Measurements from ENCODE around the gene CDYL2. TPM values are rescaled to one million over a fixed set of nuclear protein-coding genes. Genes with fewer than 3 reads are reported as not detected.

The CDYL2 gene
- total and polyA plus RNA-seq, 8 donors = 4.6 to 16.0 (median 5.7) TPM

DNA sequence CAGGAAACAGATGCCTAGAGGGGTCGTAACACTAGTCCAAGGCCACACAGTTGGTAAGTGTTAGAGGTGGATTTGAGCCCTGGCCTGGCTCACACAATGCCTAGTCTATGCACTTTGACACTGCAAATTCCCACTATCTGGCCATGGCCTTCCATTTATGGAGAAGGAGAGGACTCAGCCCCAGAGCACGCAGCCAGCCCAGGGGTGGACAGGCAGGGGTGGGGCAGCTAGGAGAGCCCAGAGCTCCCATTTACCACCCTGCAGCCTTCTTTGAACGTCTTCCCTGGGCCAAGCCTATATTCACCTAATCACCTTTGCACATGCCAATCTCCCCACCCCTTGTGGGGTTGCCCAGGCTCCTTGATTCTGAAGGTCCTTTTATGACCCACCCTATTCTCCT lies 182.4 kb downstream of the CDYL2 start:
- Histone ChIP-seq H3K4me1 (no peaks in the 10 kb centered on the region), H3K36me3 (peaks cover 0 to 27% of the 10 kb centered on the region in 2 donors), H3K27me3 (no peaks in the 10 kb centered on the region), H3K27ac (no peak overlapping the region), H3K9me3 (peaks cover 0 to 4% of the 10 kb centered on the region in 2 donors), H3K4me3 (no peak overlapping the region)
- intact Hi-C loops (cut with DNase I) = no loop called here
- no peak for ATAC-seq
- DNase-seq = no peak
- TF ChIP-seq, protein P1, sequence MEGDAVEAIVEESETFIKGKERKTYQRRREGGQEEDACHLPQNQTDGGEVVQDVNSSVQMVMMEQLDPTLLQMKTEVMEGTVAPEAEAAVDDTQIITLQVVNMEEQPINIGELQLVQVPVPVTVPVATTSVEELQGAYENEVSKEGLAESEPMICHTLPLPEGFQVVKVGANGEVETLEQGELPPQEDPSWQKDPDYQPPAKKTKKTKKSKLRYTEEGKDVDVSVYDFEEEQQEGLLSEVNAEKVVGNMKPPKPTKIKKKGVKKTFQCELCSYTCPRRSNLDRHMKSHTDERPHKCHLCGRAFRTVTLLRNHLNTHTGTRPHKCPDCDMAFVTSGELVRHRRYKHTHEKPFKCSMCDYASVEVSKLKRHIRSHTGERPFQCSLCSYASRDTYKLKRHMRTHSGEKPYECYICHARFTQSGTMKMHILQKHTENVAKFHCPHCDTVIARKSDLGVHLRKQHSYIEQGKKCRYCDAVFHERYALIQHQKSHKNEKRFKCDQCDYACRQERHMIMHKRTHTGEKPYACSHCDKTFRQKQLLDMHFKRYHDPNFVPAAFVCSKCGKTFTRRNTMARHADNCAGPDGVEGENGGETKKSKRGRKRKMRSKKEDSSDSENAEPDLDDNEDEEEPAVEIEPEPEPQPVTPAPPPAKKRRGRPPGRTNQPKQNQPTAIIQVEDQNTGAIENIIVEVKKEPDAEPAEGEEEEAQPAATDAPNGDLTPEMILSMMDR (IDR thresholded peaks at IDR 0.05) = no peak

DNA sequence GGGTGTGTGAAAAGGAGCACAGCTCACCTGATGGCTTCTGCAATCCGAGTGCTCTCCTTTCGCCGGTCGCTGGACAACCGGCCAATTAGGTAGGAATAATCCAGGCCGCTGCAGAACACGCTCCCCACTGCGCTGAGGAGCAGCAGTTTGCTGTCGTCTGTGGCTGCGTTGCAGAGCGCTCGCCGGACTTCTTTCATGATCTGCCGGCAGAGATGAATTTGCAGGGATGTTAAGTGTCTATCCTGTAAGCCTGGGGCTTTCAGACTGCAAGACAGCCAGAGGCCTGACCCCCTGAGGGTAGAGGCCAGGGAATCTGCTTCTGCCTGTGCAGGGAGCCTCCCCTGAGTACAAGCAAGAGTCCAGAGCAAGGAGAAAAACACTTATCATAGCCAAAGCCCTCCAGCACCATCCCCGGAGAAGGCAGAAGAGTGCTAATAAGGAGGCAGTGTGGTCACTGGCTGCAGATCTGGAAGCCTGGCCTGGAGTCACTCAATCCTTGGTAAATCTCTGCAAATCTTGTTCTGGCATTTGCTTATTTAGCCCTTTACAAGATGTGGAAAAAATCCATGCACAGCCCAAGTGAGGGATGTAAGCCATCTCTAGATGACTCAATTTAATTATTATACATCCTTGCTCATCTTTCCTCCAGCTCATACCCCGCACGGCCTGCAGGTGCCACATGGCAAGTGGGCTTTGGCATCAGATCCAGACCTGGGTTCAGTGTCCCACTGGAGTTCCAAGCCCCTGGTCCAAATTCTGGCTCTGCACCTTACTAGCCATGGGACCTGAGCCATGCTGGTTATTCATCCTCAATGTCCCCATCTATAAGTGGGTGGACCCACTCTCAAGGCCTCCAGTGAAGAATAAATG lies 183.4 kb downstream of the CDYL2 start:
- ATAC-seq (no peak), DNase-seq (no peak)
- H3K4me3 ChIP-seq = no peak overlapping the region
- no peaks in the 10 kb centered on the region for H3K27me3 ChIP-seq
- TF ChIP-seq, protein P1 (IDR thresholded peaks at IDR 0.05) = no peak
- peaks cover 0 to 27% of the 10 kb centered on the region in 2 donors for H3K36me3 ChIP-seq
- H3K27ac ChIP-seq = no peak overlapping the region
- no peaks in the 10 kb centered on the region for H3K4me1 ChIP-seq
- H3K9me3 ChIP-seq = peaks cover 0 to 4% of the 10 kb centered on the region in 2 donors
- intact Hi-C loops (cut with DNase I) = no loop called here

DNA sequence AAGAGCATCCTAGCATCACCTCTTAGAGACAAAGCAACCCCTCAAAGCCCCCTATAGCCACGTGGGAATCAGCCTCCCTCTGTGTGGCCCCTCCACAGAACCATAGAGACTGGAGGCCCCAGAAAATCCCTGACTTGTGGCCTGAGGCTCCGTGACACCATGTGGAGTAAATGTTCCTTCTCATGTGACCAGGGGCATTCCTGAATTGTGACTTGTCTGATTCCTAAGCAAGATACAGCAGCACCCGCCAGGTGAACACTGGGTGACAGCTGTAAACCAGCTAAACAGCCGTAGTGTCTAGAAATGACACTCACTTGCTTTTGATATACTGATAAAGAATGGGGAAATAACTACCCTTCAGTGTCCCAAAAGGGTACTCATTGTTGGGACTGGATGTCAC lies 184.6 kb downstream of the CDYL2 start:
- TF ChIP-seq, protein P1 (IDR thresholded peaks at IDR 0.05) = no peak
- no peak overlapping the region for H3K27ac ChIP-seq
- peaks cover 0 to 6% of the 10 kb centered on the region in 2 donors for H3K9me3 ChIP-seq
- intact Hi-C loops (cut with DNase I) = no loop called here
- H3K36me3 ChIP-seq = peaks cover 0 to 27% of the 10 kb centered on the region in 2 donors
- no peak for DNase-seq
- H3K4me3 ChIP-seq = no peak overlapping the region
- no peak for ATAC-seq
- no peaks in the 10 kb centered on the region for H3K27me3 ChIP-seq
- no peaks in the 10 kb centered on the region for H3K4me1 ChIP-seq

DNA sequence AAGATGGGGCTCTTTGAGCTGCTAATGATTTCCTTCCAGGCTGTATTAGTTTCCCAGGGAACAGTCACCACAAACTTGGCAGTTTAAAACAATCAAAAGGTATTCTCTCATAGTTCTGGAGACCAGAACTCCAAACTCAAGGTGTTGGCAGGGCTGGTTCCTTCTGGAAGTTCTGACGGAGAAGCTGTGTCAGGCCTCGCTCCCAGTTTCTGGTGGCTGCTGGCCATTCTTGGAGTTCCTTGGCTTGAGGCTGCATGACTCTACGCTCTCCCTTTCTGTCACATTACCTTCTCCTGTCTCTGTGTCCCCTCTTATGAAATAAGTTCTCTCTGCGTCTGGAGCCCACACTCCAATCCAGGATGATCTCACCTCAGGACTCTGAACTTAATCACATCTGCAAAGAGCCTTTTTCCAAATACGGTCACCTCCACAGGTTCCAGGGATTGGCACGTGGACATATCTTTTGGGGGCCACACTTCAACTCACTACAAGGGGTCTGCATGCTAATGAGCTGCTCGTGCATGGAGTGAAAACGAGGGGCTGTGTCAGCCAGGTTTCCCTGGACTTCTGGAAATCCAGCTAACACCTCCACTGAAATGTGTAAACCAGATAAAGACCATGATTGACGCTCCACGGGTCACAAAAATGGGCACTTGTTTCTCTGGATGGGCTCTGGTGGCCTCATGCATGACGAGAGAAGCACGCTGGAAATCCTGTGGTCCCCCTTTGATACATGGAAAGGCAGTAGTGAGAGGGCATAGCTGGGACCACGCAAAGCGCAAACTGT lies 185.3 kb downstream of the CDYL2 start:
- ATAC-seq = no peak

More for the DNA sequence above, 185.3 kb downstream of the CDYL2 start:
- H3K36me3 ChIP-seq = peaks cover 0 to 27% of the 10 kb centered on the region in 2 donors
- intact Hi-C loops (cut with DNase I) = no loop called here
- H3K4me1 ChIP-seq = no peaks in the 10 kb centered on the region
- H3K4me3 ChIP-seq = no peak overlapping the region
- TF ChIP-seq, protein P1 (IDR thresholded peaks at IDR 0.05) = no peak
- no peaks in the 10 kb centered on the region for H3K27me3 ChIP-seq
- no peak for DNase-seq
- no peak overlapping the region for H3K27ac ChIP-seq
- H3K9me3 ChIP-seq = peaks cover 0 to 11% of the 10 kb centered on the region in 2 donors
